GM12878 (cell line): ENCODE results near the gene MUC13. TPM values are rescaled to one million over a fixed set of nuclear protein-coding genes. Genes with fewer than 3 reads are reported as not detected.

ENCODE experiments used
- ATAC-seq: fragments of 200-7000 bp; cut with Tn5 transposase; 3 replicates; pipeline ENCODE4 v1.9.1; 2020; ENCODE audit warnings: mild to moderate bottlenecking, moderate library complexity
- BruUV-seq: library from RNA; stranded (reverse); fragments of 400-500 nt; replicated peaks from 2 replicates; lab custom pipeline; 2021; lab: Mats Ljungman, UMichigan
- CTCF ChIA-PET: fragments of 300-600 bp; sonication (Branson Sonifier 250); formaldehyde crosslinking; extraction: SDS; loops from one replicate; lab custom pipeline; 2021; ENCODE audit warnings: inconsistent platforms; lab: Yijun Ruan, JAX
- POLR2A ChIA-PET: fragments of 350-600 bp; formaldehyde crosslinking; extraction: SDS; loops from one replicate; lab custom pipeline; 2021; ENCODE audit warnings: inconsistent platforms; lab: Charles Lee
- RAD21 ChIA-PET: fragments of 300-600 bp; sonication (Branson Sonifier 250); formaldehyde crosslinking; loops from one replicate; lab custom pipeline; 2023; ENCODE audit warnings: antibody characterized with exemption; ENCODE audit not compliant: unreplicated experiment; lab: Charles Lee
- SMC1A ChIA-PET: fragments of 300-600 bp; sonication (Branson Sonifier 250); formaldehyde crosslinking; loops from one replicate; lab custom pipeline; 2023; ENCODE audit not compliant: unreplicated experiment, uncharacterized antibody; lab: Charles Lee
- DNase-seq: peaks from one replicate; pipeline ENCODE4 v3.0.0-alpha.2; 2011; ENCODE audit warnings: low read depth, low spot score
- FAIRE-seq: peaks from 3 replicates; lab custom pipeline; 2011; peaks lifted over from hg19 to GRCh38; lab: Jason Lieb, UNC
- H2AFZ ChIP-seq: 2 replicates; pipeline ENCODE4 v1.6.0; 2011; ENCODE audit warnings: low read depth, low read length, control low read depth; ENCODE audit not compliant: control insufficient read depth
- H3K27ac ChIP-seq: 2 replicates; pipeline ENCODE4 v1.5.1; 2011; ENCODE audit warnings: control low read depth; ENCODE audit not compliant: control insufficient read depth, insufficient read depth
- H3K27me3 ChIP-seq, 2 experiments: replicated peaks in 1 of 2; 2 replicates each; pipeline versions ENCODE4 v1.6.0 to v1.6.1; 2011; ENCODE audit warnings: low read length in 1 of 2; ENCODE audit not compliant: control insufficient read depth in 2 of 2, insufficient read depth in 2 of 2
- H3K36me3 ChIP-seq, 2 experiments: 2 replicates each; pipeline ENCODE4 v1.5.1; 2011; ENCODE audit warnings: low read length in 1 of 2; ENCODE audit not compliant: control insufficient read depth in 2 of 2, insufficient read depth in 2 of 2
- H3K4me1 ChIP-seq: 2 replicates; pipeline ENCODE4 v1.6.1; 2011; ENCODE audit warnings: mild to moderate bottlenecking, low read length, moderate library complexity, mixed read lengths; ENCODE audit not compliant: control insufficient read depth, insufficient read depth
- H3K4me2 ChIP-seq: 2 replicates; pipeline ENCODE4 v1.6.0; 2011; ENCODE audit warnings: control low read depth; ENCODE audit not compliant: control insufficient read depth, insufficient read depth
- H3K4me3 ChIP-seq: fragments of 200-600 bp; sonication (generic); 2 replicates; pipeline ENCODE4 v1.5.1; 2016
- H3K79me2 ChIP-seq: 2 replicates; pipeline ENCODE4 v1.6.0; 2011; ENCODE audit warnings: low read length; ENCODE audit not compliant: control insufficient read depth, insufficient read depth
- H3K9ac ChIP-seq: 2 replicates; pipeline ENCODE4 v1.8.0; 2011; ENCODE audit warnings: low read length, control low read depth, mixed read lengths; ENCODE audit not compliant: control insufficient read depth, insufficient read depth
- H3K9me3 ChIP-seq: replicated peaks from 3 replicates; pipeline ENCODE4 v1.5.1; 2011; ENCODE audit warnings: mild to moderate bottlenecking, low read length; ENCODE audit not compliant: control insufficient read depth, insufficient read depth
- H4K20me1 ChIP-seq: 2 replicates; pipeline ENCODE4 v1.6.0; 2011; ENCODE audit not compliant: control insufficient read depth, insufficient read depth
- HCFC1 ChIP-seq: fragments of 150-350 bp; IDR thresholded peaks from 2 replicates; pipeline ENCODE4 v1.6.1; 2014; ENCODE audit warnings: low read length
- MXI1 ChIP-seq: fragments of 150-350 bp; IDR thresholded peaks from 2 replicates; pipeline ENCODE4 v1.6.1; 2011; ENCODE audit warnings: low read depth, mild to moderate bottlenecking, inconsistent platforms, low read length, improper control_type of control experiment
- NRF1 ChIP-seq: conservative IDR thresholded peaks from 2 replicates; pipeline ENCODE4 v1.6.1; 2011; ENCODE audit warnings: mild to moderate bottlenecking, low read depth, low read length, improper control_type of control experiment
- REST ChIP-seq: IDR thresholded peaks from 2 replicates; pipeline ENCODE4 v1.6.1; 2012; ENCODE audit warnings: mild to moderate bottlenecking, low read depth, low read length
- SKIL ChIP-seq: fragments of 450-650 bp; IDR thresholded peaks from 2 replicates; pipeline ENCODE4 v1.6.1; 2017; ENCODE audit warnings: mild to moderate bottlenecking, low read depth, inconsistent platforms; ENCODE audit not compliant: poor library complexity, severe bottlenecking
- SPI1 ChIP-seq: IDR thresholded peaks from 2 replicates; pipeline ENCODE4 v1.6.1; 2011; ENCODE audit warnings: low read depth, mild to moderate bottlenecking, low read length, moderate library complexity, borderline replicate concordance; ENCODE audit not compliant: insufficient read depth
- WGBS: methylation state at CpG from one replicate; pipeline ENCODE4 v1.1.6; 2016; ENCODE audit warnings: low lambda C conversion rate; ENCODE audit not compliant: insufficient replicate concordance, insufficient coverage; ENCODE audit errors: missing lambda C conversion rate; 5-methylcytosine and 5-hydroxymethylcytosine counted together
- in situ Hi-C: fragments of 300-500 bp; cut with MboI; formaldehyde crosslinking; loops from 9 replicates; pipeline ENCODE4 v1.14.3; 2018; ENCODE audit warnings: mixed read lengths
- intact Hi-C: fragments of 100-400 bp; cut with micrococcal nuclease; formaldehyde crosslinking; loops from one replicate; pipeline ENCODE4 v1.14.2; 2022; ENCODE audit not compliant: unreplicated experiment
- polyA plus RNA-seq, 11 experiments: library from polyadenylated mRNA; depleted of rRNA in 4 of 11; unstranded in 6 of 11; stranded (reverse) in 5 of 11; fragments of >200 nt; fragmentation: Nextera tagmentation in 4 of 11; fragmentation: Illumina TruSeq in 1 of 11; extraction: Ambion mirVana in 4 of 11; extraction: Trizol in 1 of 11; gene quantifications; 1 replicate in 1 of 11; 2 replicates in 10 of 11; pipeline versions ENCODE4 v1.2.1 to v1.2.3, GENCODE V29; 2011 to 2016; ENCODE audit warnings: inconsistent platforms in 2 of 11, missing spikeins in 2 of 11, low read depth in 1 of 11
- total RNA-seq, 4 experiments: library from RNA; depleted of rRNA in 3 of 4; stranded (reverse); fragments of >200 nt in 3 of 4; fragmentation: Illumina TruSeq in 1 of 4; extraction: Trizol in 1 of 4; gene quantifications; 2 replicates each; pipeline versions ENCODE4 v1.2.1 to v1.2.3, GENCODE V29; 2013 to 2021

Gene MUC13
- total and polyA plus RNA-seq, 10 of the 15 experiments (the other 5 are each of a cell fraction or from before 2014, with no cell fraction given) = 0.27 to 60.1 (median 0.76) TPM

GRCh38 chr3:124950026-124950425 is 15.5 kb upstream of the MUC13 start (continued):
- TF ChIP-seq REST (no peak), SKIL (no peak), NRF1 (no peak), HCFC1 (no peak)

GRCh38 chr3:124942613-124943012 is 8.1 kb upstream of the MUC13 start:
- in situ Hi-C loops (no loop called here), intact Hi-C loops (no loop called here)
- H3K4me2 ChIP-seq = no peak overlapping the region
- no peak overlapping the region for H3K27ac ChIP-seq
- TF ChIP-seq SPI1 (peak; percentile 53; the same call in 1 of the 2 replicates), MXI1 (no peak)
- FAIRE-seq (no peak), DNase-seq (no peak), ATAC-seq (peak; percentile 66)
- H4K20me1 ChIP-seq = no peaks in the 10 kb centered on the region
- no peaks in the 10 kb centered on the region; the same call in 1 of the 2 replicates for H3K4me1 ChIP-seq
- ChIA-PET CTCF (interaction anchor here (0.7 to 3.4 kb wide), 4 partner anchors 12 to 405 kb away, joined by 3 to 24 read pairs (median 3); no protein-coding TSS in a partner anchor), POLR2A (interaction anchor here (1.0 to 1.3 kb wide), 2 partner anchors 9 to 20 kb away, joined by 3 to 4 read pairs; partner anchors contain the start of gene MUC13), RAD21 (interaction anchor here (1.0 kb wide), 2 partner anchors 18 to 497 kb away, joined by 3 read pairs; no protein-coding TSS in a partner anchor), SMC1A (interaction anchor here (0.7 to 2.3 kb wide), 4 partner anchors 8 to 36 kb away, joined by 3 to 15 read pairs (median 4); partner anchors contain the start of gene MUC13)
- no TSS peak for BruUV-seq
- no peak overlapping the region for H3K9ac ChIP-seq
- no peaks in the 10 kb centered on the region for H3K79me2 ChIP-seq
- no peaks in the 10 kb centered on the region; the same call in 2 of the 3 replicates for H3K9me3 ChIP-seq
- no peak overlapping the region for H3K4me3 ChIP-seq
- H3K27me3 ChIP-seq = no peaks in the 10 kb centered on the region; a peak in 1 of 4 replicates
- no peaks in the 10 kb centered on the region for H3K36me3 ChIP-seq
- no peak overlapping the region for H2AFZ ChIP-seq
- 49% methylated on average over 2 of the region's 2 CpGs for WGBS
